Fibroblast of lung (primary cell): ENCODE data around the gene LTBP2. TPM values are rescaled to one million over a fixed set of nuclear protein-coding genes. Genes with fewer than 3 reads are reported as not detected.
A peak's percentile ranks its signal among the peaks of the same experiment; 100 is the strongest.

Experiments used
- DNase-seq, 2 donors: peaks; one replicate each; pipeline versions ENCODE4 v3.0.0 to v3.0.0-alpha.2; 2010; ENCODE audit warnings: low read depth in 2 of 2
- H2AFZ ChIP-seq: 2 replicates; pipeline ENCODE4 v1.5.1; 2012; ENCODE audit warnings: low read length, control low read depth, inconsistent platforms
- H3K27ac ChIP-seq: 2 replicates; pipeline ENCODE4 v1.5.1; 2011; ENCODE audit warnings: low read length, control low read depth; ENCODE audit not compliant: insufficient read depth
- H3K27me3 ChIP-seq: 2 replicates; pipeline ENCODE4 v1.5.1; 2011; ENCODE audit warnings: mild to moderate bottlenecking, low read length; ENCODE audit not compliant: control insufficient read depth, insufficient read depth
- H3K36me3 ChIP-seq: 2 replicates; pipeline ENCODE4 v1.5.1; 2011; ENCODE audit warnings: low read length; ENCODE audit not compliant: control insufficient read depth, insufficient read depth
- H3K4me1 ChIP-seq: 2 replicates; pipeline ENCODE4 v1.5.1; 2011; ENCODE audit warnings: low read length; ENCODE audit not compliant: control insufficient read depth, insufficient read depth; ENCODE audit errors: extremely low read depth
- H3K4me2 ChIP-seq: 2 replicates; pipeline ENCODE4 v1.5.1; 2011; ENCODE audit warnings: low read length, control low read depth; ENCODE audit not compliant: insufficient read depth; ENCODE audit errors: extremely low read depth
- H3K4me3 ChIP-seq, 4 experiments: fragments of 200-600 bp in 1 of 4; sonication (generic) in 1 of 4; replicated peaks in 1 of 4; 2 replicates each; pipeline ENCODE4 v1.5.1; 2011 to 2016; ENCODE audit warnings: low read length in 4 of 4, low read depth in 3 of 4, mild to moderate bottlenecking in 3 of 4, control low read depth in 2 of 4, inconsistent platforms in 1 of 4, mixed read lengths in 1 of 4; ENCODE audit not compliant: insufficient read depth in 1 of 4; ENCODE audit errors: control extremely low read depth in 1 of 4
- H3K79me2 ChIP-seq: 2 replicates; pipeline ENCODE4 v1.5.1; 2012; ENCODE audit warnings: mild to moderate bottlenecking, low read length, inconsistent platforms; ENCODE audit not compliant: control insufficient read depth, insufficient read depth
- H3K9ac ChIP-seq: 2 replicates; pipeline ENCODE4 v1.5.1; 2011; ENCODE audit warnings: mild to moderate bottlenecking, low read length, control low read depth; ENCODE audit not compliant: insufficient read depth
- H3K9me3 ChIP-seq: 2 replicates; pipeline ENCODE4 v1.5.1; 2012; ENCODE audit warnings: low read depth, low read length; ENCODE audit not compliant: control insufficient read depth, insufficient read depth
- H4K20me1 ChIP-seq: 2 replicates; pipeline ENCODE4 v1.5.1; 2011; ENCODE audit warnings: low read length; ENCODE audit not compliant: control insufficient read depth, insufficient read depth; ENCODE audit errors: extremely low read depth
- CTCF ChIP-seq, 2 donors: IDR thresholded peaks in 1 of 2; conservative IDR thresholded peaks in 1 of 2; 1 replicate in 1 of 2; 2 replicates in 1 of 2; pipeline ENCODE4 v1.5.1; 2011 to 2012; ENCODE audit warnings: low read length in 2 of 2, control low read depth in 1 of 2, inconsistent platforms in 1 of 2, low read depth in 1 of 2, mild to moderate bottlenecking in 1 of 2
- EZH2 ChIP-seq: IDR thresholded peaks from 2 replicates; pipeline ENCODE4 v1.5.1; 2012; ENCODE audit warnings: low read length, control low read depth, mild to moderate bottlenecking; ENCODE audit errors: missing control alignments
- polyA plus RNA-seq, 2 donors: library from polyadenylated mRNA; depleted of rRNA in 1 of 2; stranded (reverse) in 1 of 2; unstranded in 1 of 2; fragments of >200 nt; gene quantifications; 2 replicates each; pipeline ENCODE4 v1.2.1, GENCODE V29; 2011 to 2012; ENCODE audit warnings: missing spikeins in 1 of 2
- total RNA-seq: library from RNA; depleted of rRNA; stranded (reverse); fragments of >200 nt; gene quantifications from 2 replicates; pipeline ENCODE4 v1.2.1, GENCODE V29; 2014

LTBP2 gene
- total and polyA plus RNA-seq, 2 donors (not counting 1 experiment from before 2014, with no cell fraction given), result 108 to 514 TPM

- Histone ChIP-seq H3K4me1 (peaks cover 29% of the 10 kb centered on the region), H2AFZ (no peak overlapping the region), H3K9ac (no peak overlapping the region), H3K9me3 (no peaks in the 10 kb centered on the region), H4K20me1 (no peaks in the 10 kb centered on the region), H3K27ac (no peak overlapping the region), H3K4me2 (no peak overlapping the region), H3K27me3 (no peaks in the 10 kb centered on the region), H3K36me3 (peaks cover 20% of the 10 kb centered on the region), H3K4me3 (no peak overlapping the region), H3K79me2 (no peaks in the 10 kb centered on the region)
- TF ChIP-seq CTCF (conservative IDR thresholded peaks at IDR 0.05 in 1 of 2, IDR thresholded peaks at IDR 0.05 in 1 of 2; ENCODE audit: low read depth in 1 of 2, low read length in 2 of 2), result no peak
- no peak for DNase-seq
Observed at GRCh38 chr14:74515891-74516412, 96.1 kb downstream of the LTBP2 start.

- Histone ChIP-seq H2AFZ (no peak overlapping the region), H3K4me2 (peak overlapping the region; percentile 34), H3K9ac (no peak overlapping the region), H3K9me3 (no peaks in the 10 kb centered on the region), H3K4me3 (no peak overlapping the region), H4K20me1 (no peaks in the 10 kb centered on the region), H3K27ac (peak overlapping the region; percentile 74), H3K27me3 (no peaks in the 10 kb centered on the region), H3K36me3 (peaks cover 24% of the 10 kb centered on the region), H3K4me1 (peaks cover 37% of the 10 kb centered on the region), H3K79me2 (no peaks in the 10 kb centered on the region)
- TF ChIP-seq EZH2 (no peak), CTCF (conservative IDR thresholded peaks at IDR 0.05 in 1 of 2, IDR thresholded peaks at IDR 0.05 in 1 of 2; ENCODE audit: low read depth in 1 of 2, low read length in 2 of 2) (no peak)
- DNase-seq, result peak; percentile 59 to 95
Observed at GRCh38 chr14:74514471-74514941, 97.5 kb downstream of the LTBP2 start.

GRCh38 chr14:74511966-74512830 is 99.8 kb downstream of the LTBP2 start:
- H4K20me1 ChIP-seq, result no peaks in the 10 kb centered on the region
- no peak for DNase-seq
- H3K9me3 ChIP-seq, result no peaks in the 10 kb centered on the region
- no peak for TF ChIP-seq EZH2
- no peak for TF ChIP-seq CTCF (conservative IDR thresholded peaks at IDR 0.05 in 1 of 2, IDR thresholded peaks at IDR 0.05 in 1 of 2; ENCODE audit: low read depth in 1 of 2, low read length in 2 of 2)
- peak overlapping the region; percentile 86 for H3K27ac ChIP-seq
- H3K4me1 ChIP-seq, result peaks cover 37% of the 10 kb centered on the region
- H3K4me2 ChIP-seq, result no peak overlapping the region
- peaks cover 33% of the 10 kb centered on the region for H3K36me3 ChIP-seq
- no peaks in the 10 kb centered on the region for H3K27me3 ChIP-seq
- no peak overlapping the region for H3K9ac ChIP-seq
- H3K79me2 ChIP-seq, result no peaks in the 10 kb centered on the region
- no peak overlapping the region for H3K4me3 ChIP-seq
- no peak overlapping the region for H2AFZ ChIP-seq
